ENCODE data around the gene FANCI.

Gene FANCI

GRCh38 chr15:89334510-89335297 lies 90.9 kb downstream of the FANCI start, which contains the start of gene POLG:
TSS of gene POLG (minus strand) at chr15:89334824. CDS start at chr15:89333754, 1,070 bp downstream.
- DNase-seq = peak; percentile 97

- DNase-seq = no peak
Measured at GRCh38 chr15:89335298-89336041, 91.7 kb downstream of the FANCI start.

GRCh38 chr15:89338036-89338435 lies 94.3 kb downstream of the FANCI start:
- DNase-seq = no peak

- no peak for DNase-seq
Measured at GRCh38 chr15:89340573-89340972, 96.8 kb downstream of the FANCI start.

- no peak for DNase-seq
Measured at GRCh38 chr15:89341316-89342005, 97.7 kb downstream of the FANCI start.

- no peak for DNase-seq
Measured at GRCh38 chr15:89342840-89343239, 99.1 kb downstream of the FANCI start.

GRCh38 chr15:89345248-89345647 lies 101.5 kb downstream of the FANCI start:
- no peak for DNase-seq

- no peak for DNase-seq
Measured at GRCh38 chr15:89346516-89347231, 102.9 kb downstream of the FANCI start.

- DNase-seq = no peak
Measured at GRCh38 chr15:89349206-89349558, 105.4 kb downstream of the FANCI start.

- no peak for DNase-seq
Measured at GRCh38 chr15:89352476-89352875, 108.7 kb downstream of the FANCI start.

- DNase-seq = no peak
Measured at GRCh38 chr15:89353991-89354390, 110.2 kb downstream of the FANCI start.

- DNase-seq = no peak
Measured at GRCh38 chr15:89356634-89357298, 113.0 kb downstream of the FANCI start.

- no peak for DNase-seq
Measured at GRCh38 chr15:89358435-89358754, 114.6 kb downstream of the FANCI start.

GRCh38 chr15:89358755-89359439 lies 115.1 kb downstream of the FANCI start:
- peak; percentile 79 for DNase-seq

- no peak for DNase-seq
Measured at GRCh38 chr15:89359471-89360293, 115.9 kb downstream of the FANCI start.

- DNase-seq = no peak
Measured at GRCh38 chr15:89360294-89360971, 116.7 kb downstream of the FANCI start.

GRCh38 chr15:89361451-89362202 lies 117.8 kb downstream of the FANCI start:
- peak; percentile 58 for DNase-seq

GRCh38 chr15:89362203-89363101 lies 118.7 kb downstream of the FANCI start:
- DNase-seq = no peak

- DNase-seq = no peak
Measured at GRCh38 chr15:89363133-89363532, 119.4 kb downstream of the FANCI start.

All from stimulated activated CD4-positive, alpha-beta T cell treated with anti-CD3 and anti-CD28 coated beads, Interleukin-12 subunit alpha, Interleukin-12 subunit beta, amount 100 ng/mL, for 4 hours (primary cell).